GM19240 (cell line): ENCODE measurements around the gene ARHGAP12.

Experiments used
- DNase-seq: peaks from one replicate; pipeline ENCODE4 v3.0.0; 2011; ENCODE audit warnings: low spot score; ENCODE audit not compliant: insufficient read length

The ARHGAP12 gene

GRCh38 chr10:31884386-31884785 is 44.2 kb downstream of the ARHGAP12 start:
- DNase-seq: no peak

GRCh38 chr10:31883397-31883796 is 45.2 kb downstream of the ARHGAP12 start:
- DNase-seq: no peak

DNA sequence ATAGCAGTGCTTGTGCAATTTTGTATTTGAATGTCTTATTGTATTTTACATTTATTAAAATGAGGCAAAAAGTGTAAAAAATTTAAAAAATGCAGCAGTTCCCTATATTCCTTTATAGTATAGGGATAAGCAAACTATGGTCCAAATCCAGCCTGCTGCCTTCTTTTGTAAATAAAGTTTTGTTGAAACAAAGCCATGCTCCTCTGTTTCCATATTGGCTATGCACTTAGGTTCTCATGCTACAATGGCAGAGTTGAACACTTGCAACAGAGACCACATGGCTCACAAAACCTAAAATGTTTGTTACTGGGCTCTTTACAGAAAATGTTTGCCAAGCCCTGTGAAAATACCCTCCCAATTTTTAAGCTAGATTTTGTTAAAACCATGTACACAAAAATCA is 50.1 kb downstream of the ARHGAP12 start:
- no peak for DNase-seq

- no peak for DNase-seq
These were observed 51.8 kb downstream of the ARHGAP12 start for GRCh38 chr10:31876652-31877352.

DNA sequence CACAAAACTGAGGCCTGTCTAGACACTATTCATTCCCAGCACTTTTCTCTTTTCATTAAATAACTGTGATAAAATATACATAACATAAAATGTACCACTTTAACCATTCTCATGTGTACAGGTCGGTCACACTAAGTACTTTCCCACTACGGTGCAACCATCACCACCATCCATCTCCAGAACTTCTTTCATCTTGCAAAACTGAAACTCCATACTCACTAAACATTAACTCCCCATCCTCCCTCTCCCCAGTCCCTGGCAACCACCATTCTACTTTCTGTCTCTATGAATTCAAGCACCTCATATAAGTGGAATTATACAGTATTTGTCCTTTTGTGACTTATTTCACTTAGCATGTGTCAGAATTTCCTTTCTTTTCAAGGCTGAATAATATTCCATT is 53.0 kb downstream of the ARHGAP12 start:
- no peak for DNase-seq

DNA sequence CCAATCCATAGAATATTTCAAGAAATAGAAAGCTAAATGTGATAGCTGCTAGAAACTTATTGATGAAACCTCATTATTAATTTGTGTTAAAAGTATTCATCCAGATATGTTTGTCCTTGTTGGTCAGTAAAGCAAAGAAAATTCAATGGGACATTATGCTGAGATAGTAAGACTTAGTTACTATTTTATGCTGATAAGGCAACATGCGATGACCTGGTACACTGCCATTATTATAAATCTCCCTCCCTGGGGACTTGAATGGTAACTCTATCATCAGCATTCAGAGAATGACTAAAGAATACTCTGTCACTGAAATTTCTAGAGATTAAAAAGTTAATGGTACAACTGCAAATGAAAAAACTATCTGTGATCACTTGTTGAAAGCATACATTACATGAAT is 54.9 kb downstream of the ARHGAP12 start:
- no peak for DNase-seq

DNA sequence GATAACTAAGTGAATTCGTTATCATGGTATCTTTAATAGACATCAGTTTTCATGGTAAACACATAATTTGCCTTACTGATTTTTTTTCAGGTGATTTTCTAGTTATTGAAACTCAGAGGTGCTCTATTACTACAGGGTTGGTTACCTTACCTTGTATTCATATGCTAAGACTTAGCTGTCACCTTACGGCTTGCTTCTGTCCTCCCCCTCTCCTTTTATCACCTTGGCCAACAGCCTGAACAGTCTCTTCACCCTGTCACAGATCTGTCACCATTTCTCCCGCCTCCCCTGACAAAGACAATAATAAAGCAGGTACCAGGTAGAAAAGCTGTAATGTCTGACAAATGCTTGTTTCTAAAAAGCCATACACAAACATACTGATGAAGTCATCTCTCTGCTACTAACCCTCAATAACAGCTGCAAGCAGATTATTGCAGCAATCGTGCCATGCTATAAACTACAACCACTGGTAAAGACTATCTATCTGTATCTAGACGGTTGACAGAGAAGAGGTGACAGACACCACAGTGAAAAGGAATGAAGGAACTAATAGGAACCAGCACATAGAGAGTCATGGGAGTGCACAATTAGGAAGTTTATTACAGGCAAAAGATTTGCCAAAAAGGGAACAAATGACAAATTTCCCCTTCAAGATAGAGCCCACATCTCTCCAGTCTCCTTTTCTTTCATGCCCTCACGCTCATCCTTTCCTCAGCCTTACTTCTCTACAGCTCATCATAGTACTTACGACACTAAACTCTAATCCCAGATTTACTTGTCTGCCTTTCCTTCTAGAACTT is 57.2 kb downstream of the ARHGAP12 start:
- DNase-seq: no peak

DNA sequence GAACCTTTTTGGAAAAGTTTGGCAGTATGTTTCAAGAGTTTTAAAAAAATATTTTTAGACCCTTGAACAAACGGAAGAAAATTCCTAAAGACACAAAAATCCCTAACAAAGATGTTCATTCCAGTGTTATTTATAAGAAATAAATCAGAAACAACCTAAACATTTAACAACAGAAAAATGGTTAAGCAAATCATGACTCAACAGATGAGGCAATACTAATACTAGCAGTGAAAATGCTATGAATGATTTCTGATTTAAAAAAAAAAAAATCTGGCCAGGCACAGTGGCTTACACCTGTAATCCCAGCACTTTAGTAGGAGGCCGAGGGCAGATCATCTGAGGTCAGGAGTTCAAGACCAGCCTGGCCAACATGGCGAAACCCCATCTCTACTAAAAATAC is 61.0 kb downstream of the ARHGAP12 start:
- no peak for DNase-seq

DNA sequence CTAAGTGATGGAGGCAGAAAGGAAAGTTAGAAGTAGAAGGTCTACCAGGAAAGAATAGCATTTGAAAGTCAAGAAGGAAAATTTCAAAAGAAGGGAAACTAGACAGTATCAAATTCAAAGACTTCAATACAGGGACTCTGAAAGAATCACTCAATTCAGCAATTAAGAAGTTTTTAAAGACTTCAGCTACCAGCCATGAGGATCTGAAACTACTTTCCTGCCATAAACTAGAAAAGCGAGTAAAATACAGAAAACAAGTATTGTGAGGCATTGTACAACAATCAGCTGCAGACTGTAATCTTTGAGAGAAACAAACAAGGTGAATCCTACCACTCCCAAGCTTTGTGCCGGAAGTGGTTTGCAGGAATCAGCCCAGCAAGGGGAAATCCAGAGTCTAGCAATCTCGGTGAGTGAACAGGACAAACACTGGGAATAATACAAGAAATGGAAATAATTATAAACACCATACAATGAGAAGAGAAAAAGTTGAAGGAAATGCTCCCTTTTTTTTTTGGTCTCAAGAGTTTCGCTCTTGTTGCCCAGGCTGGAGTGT is 62.4 kb downstream of the ARHGAP12 start:
- DNase-seq: no peak

DNA sequence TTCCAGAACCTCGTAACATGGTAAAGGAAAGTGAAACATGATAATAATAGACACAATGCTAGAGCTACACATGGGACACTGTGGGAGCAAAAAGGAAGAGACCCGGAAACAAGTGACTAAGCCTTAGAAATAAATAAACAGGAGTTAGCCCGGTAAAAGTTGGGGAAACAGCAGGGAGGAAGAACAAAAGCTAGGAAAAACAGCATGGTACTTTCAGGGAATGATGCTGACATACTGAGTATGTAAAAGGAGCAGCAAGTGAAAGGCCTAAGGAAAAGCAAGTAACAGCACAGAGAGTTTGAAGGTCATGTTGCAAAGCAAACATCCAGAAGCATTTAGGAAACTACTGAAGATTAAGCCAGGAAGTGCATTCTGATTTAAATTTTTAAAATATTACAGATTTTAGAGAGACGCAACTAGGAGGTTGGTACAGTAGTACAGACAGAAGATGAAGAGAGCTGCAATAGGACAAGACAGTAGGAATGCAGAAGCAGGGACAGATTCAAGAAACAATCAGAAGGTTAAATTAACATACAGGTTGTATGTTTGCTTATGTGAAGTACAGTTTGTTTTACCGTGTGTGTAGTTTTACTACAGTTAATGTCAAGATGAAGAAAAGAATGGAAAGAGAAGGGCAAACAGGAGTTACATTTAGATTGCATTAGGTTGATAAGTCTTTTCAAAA is 63.7 kb downstream of the ARHGAP12 start:
- no peak for DNase-seq

- DNase-seq: no peak
These were observed 73.6 kb downstream of the ARHGAP12 start for GRCh38 chr10:31855033-31855432.

GRCh38 chr10:31853629-31854028 is 75.0 kb downstream of the ARHGAP12 start:
- DNase-seq: no peak

DNA sequence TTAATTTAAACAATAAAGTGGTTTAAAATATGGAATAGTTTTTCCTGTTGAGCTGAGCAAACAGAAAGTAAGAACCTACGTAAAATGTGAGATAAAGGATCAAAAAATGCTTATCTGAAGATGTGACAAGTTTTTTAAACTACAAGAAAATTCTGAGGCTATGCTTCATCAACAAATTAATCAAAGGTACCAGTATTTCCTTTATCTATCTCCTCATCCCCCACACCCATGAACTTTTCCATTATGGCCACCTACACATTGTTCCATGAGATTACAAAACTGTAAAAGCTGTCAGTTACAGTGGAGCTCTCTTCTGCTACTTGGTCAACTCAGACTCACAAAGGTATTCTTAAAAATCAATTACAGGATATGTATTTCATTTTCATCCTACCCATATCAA is 77.4 kb downstream of the ARHGAP12 start:
- no peak for DNase-seq

GRCh38 chr10:31847515-31847914 is 81.1 kb downstream of the ARHGAP12 start:
- no peak for DNase-seq

DNA sequence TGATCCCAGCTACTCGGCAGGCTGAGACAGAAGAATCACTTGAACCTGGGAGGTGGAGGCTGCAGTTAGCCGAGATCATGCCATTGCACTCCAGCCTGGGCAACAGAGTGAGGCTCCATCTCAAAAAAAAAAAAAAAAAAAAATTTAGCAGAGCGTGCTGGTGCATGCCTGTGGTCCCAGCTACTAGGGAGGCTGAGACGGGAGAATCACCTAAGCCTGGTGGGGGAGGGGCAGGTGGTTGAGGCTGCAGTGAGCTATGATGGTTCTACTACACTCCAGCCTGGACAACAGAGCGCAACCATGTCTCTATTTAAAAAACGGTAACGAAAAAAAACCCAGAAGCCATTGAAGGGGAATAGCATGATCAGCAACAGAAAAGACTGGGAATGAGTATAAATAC is 89.9 kb downstream of the ARHGAP12 start:
- DNase-seq: no peak

- DNase-seq: no peak
These were observed 90.6 kb downstream of the ARHGAP12 start for GRCh38 chr10:31838065-31838464.

GRCh38 chr10:31836569-31837406 is 91.8 kb downstream of the ARHGAP12 start:
- no peak for DNase-seq

GRCh38 chr10:31833753-31834152 is 94.9 kb downstream of the ARHGAP12 start:
- no peak for DNase-seq

GRCh38 chr10:31832261-31832660 is 96.4 kb downstream of the ARHGAP12 start:
- DNase-seq: no peak

- no peak for DNase-seq
These were observed 97.7 kb downstream of the ARHGAP12 start for GRCh38 chr10:31830887-31831286.

GRCh38 chr10:31829776-31830175 is 98.9 kb downstream of the ARHGAP12 start:
- DNase-seq: no peak
